Stimulated activated CD8-positive, alpha-beta memory T cell treated with anti-CD3 and anti-CD28 coated beads, Interleukin-12 subunit alpha, Interleukin-12 subunit beta, amount 100 ng/mL, for 24 hours (primary cell): Measurements from ENCODE around the gene SUV39H1.
"Not testable (repeated sequence)": the region's sequence is repeated elsewhere in the genome, so short reads cannot be mapped to it uniquely, and the experiment has no call there.

Source experiments
- DNase-seq: peaks from one replicate; pipeline ENCODE4 v3.0.0-alpha.2; 2020; ENCODE audit errors: extremely low read depth

Gene SUV39H1

DNA sequence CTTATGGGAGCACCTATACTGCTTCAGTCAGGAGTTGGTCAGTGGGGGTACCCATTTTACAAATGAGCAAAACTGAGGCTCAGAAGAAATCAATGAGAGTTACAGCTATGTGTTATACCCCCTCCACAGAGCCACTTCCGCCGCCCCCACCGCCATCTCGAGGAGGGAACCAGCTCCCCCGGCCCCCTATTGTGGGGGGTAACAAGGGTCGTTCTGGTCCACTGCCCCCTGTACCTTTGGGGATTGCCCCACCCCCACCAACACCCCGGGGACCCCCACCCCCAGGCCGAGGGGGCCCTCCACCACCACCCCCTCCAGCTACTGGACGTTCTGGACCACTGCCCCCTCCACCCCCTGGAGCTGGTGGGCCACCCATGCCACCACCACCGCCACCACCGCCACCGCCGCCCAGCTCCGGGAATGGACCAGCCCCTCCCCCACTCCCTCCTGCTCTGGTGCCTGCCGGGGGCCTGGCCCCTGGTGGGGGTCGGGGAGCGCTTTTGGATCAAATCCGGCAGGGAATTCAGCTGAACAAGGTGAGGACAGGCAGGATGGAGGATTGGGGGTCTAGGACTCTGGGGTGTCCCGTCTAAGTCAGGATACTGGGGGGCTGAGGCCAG, 7.9 kb upstream of the SUV39H1 start:
- no peak for DNase-seq

DNA sequence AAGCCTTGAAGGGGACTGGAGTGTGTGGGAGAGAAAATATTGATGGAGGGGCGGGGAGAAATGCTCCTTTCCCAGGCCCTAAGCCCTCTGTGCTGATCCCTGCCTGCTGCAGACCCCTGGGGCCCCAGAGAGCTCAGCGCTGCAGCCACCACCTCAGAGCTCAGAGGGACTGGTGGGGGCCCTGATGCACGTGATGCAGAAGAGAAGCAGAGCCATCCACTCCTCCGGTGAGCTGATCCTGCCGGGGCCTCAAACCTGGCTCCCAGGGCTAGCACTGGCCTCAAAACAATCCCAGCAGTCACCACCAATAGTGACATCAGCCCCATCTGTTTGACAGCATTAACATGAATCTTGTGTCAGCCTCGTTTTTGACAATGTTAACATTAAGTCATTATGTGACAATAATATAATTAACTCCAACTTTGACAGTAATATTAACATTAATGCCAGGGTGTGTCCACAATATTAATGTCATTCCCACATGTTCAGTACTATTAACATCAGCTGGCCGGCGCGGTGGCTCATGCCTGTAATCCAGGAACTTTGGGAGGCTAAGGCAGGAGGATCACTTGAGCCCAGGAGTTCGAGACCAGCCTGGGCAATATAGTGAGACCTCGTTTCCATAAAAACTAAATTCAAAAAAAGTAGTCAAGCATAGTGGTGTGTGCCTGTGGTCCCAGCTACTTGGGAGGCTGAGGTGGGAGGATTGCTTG, 7.2 kb upstream of the SUV39H1 start:
- no peak for DNase-seq

DNA sequence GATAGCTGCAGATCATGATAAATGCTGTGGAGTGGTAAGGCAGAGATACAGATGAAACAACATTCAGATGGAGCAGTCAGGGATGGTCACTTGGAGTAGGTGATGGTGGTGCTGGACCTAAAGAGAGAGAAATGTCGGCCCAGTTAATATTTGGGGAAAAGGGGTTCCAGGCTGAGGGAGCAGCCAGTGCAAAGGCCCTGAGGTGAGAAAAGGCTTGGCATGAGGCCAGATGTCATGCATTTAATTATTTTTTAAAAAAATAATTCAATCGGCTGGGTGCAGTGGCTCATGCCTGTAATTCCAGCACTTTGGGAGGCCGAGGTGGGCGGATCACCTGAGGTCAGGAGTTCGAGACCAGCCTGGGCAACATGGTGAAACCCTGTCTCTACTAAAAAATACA, 4.8 kb upstream of the SUV39H1 start:
- DNase-seq = not testable (repeated sequence)

DNA sequence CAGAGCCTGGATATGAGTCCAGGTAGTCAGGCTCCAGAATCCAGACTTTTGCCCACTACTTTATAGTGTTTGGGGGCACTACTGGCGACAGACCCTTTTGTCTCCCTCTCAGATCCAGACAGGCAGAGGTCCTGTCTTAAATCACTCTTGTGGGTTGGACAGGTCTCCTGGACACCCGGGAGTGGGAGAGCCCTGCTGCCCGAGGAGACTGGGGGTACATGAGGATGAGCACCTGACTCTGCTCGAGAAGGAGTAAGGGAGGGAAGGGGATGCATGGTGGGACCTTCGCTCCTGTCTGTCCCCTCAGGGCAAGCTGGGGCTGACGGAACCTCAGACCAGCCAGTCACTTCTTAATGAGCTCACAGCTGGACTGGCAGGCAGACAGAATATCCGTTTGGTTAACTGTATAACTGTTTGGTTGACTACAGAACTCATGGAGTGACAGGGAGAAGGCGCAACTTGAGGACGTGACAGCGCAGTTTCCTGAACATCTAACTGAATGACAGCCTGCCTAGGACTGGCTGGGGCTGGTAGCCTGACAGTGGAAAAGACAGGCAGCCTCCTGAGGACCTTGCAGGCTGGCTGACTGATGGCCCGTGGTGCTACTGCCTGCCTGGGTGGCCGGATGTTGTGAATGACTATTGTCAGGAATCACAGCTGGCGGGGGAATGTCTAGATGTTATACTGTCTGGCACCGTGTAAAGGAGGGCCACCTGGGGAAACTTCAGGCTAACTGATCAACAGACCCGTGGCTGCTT, 1.6 kb upstream of the SUV39H1 start:
- no peak for DNase-seq

DNA sequence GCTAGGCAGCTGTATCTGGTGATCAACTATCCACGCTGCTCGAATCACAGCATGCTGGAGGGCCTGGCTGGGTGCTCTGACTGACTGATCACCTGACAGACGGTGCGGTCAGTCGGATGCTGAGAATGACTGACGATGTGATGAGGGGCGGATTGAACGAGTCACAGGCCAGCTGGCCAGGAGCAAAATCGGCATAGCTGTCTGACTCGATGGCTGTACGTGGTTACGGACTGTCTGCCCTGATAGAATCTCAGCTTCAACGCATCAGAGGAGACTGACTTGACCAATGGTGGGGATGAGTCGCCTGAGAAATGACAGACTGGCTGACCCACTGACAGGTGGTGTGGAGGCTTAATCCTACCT, 1.0 kb upstream of the SUV39H1 start:
- DNase-seq = no peak

DNA sequence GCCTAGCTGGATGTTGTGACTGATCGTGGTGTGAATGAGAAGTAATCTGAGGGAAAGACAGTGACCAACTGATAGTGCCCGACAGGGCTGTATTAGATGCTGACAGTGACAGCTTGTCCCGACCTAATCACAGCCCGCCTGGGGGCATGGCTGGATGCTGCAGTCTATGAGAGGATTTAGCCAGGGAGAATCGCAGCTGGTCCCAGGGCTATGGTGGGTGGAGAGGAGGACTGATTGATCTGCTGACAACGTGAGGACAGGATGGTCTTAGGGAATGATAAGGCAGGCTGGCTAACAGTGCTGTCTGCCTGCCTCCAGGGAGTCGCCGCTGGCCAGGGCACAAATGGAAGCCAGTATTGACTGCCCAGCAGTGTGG, 621 bp upstream of the SUV39H1 start:
- DNase-seq = no peak

DNA sequence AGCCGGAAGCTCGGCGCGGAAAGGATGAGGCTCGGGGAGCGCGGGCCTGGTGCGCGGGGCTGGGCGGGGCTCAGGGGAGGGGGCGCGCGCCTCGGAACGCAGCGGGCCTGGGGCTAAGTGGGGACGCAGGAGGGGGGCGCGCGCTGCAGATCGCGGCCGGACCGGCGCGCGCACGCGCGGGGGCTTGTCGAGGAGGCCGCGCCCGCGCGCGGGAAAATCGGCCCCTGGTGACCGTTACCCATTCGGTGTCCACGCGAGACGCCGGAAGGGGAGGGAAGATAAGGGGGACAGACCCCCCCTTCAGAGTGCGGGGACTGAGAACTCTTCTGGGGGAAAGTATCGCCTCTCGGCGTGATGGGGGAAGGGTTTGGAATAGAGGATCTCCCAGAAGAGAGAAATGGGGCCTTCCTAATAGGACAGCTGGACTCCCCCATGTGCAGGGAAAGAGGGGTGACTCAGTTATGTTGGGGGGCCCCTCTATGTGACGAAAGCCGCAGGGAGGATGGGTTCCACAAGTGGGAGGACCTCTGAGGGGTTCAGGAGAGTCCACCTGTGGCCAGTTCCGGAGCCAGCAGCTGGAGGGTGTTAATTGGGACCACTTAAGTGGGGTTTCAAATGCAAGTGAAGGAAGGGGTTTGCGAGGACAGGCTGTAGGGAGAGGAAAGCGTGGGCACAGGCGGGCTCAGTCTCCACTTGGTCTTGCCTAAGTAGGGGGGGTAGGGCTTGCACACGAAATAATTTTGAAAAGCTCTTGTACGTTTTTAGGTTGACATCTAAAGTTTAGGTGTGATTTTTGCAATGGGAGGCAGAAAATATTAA, 584 bp downstream of the SUV39H1 start:
- DNase-seq = no peak

DNA sequence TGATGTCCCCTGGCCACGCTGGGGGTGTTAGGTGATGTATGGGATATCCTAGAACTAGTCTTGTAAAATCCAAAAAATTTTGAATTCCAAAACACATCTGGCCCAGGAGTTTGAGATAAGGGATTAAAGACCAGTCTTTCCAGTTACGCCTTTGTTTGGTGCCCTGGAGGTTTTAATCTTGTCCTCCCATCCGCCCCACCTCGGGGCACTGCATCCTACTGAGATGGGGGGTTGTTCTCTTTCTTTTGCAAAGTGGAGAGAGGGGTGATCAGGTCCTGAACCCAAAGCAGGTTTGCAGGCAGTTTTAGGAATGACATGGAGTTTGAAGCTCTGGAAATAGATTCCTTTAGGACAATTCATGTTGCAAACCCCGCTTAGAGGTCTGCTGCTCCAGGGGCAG, 1.8 kb downstream of the SUV39H1 start:
- no peak for DNase-seq

DNA sequence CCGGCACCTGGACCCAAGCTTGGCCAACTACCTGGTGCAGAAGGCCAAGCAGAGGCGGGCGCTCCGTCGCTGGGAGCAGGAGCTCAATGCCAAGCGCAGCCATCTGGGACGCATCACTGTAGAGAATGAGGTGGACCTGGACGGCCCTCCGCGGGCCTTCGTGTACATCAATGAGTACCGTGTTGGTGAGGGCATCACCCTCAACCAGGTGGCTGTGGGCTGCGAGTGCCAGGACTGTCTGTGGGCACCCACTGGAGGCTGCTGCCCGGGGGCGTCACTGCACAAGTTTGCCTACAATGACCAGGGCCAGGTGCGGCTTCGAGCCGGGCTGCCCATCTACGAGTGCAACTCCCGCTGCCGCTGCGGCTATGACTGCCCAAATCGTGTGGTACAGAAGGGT, 3.7 kb downstream of the SUV39H1 start:
- DNase-seq = no peak

DNA sequence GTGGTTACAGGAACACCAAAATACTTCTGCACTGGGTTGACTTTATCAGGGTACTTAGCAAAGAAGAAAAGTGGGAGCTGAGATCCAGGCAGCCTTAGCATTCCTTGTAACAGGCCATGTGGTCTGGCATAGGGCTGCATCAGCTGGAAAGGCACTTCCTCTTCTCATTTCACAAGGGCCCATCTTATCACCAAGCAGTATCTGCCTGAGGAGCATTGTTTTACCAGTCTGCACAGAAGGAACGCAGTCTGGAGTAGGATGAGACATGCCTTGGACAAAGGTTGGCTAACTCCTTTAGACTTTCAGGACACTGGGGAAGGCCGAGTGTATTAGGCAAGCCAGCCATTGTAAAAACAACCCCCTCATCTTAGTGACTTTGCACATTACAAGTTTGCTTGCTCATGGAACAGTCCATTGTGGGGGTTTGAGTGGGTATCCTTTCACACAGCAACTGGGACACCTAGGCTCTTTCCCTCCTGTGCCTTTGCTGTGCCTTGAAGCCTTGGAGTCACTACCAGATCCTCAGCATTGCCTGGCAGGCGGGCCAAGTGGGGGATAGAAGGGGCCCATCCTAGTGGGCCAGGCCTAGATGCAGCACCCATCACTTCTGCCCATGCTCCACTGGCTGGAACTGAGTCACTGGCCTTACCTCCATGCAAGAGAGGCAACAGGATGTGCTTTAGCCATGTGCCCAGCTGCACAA, 4.6 kb downstream of the SUV39H1 start:
- no peak for DNase-seq

DNA sequence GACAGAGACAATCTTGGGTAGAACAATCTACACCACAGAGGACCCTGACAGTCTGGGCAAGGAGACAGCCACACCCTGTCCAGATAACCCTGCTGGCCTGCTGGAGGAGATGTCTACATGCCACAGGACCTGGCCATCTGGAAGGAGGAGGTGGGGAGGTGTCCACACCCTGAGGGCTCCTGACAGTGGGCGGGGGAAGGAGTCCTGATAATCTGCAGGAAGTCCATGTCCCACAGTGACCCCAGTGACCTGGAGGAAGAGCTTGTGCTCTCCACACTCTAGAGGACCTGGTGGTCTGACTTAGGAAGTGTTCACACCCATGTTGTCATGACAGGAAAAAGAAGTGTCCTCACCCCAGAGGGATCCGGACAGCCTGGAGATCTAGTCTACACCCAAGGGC, 5.5 kb downstream of the SUV39H1 start:
- DNase-seq = no peak

DNA sequence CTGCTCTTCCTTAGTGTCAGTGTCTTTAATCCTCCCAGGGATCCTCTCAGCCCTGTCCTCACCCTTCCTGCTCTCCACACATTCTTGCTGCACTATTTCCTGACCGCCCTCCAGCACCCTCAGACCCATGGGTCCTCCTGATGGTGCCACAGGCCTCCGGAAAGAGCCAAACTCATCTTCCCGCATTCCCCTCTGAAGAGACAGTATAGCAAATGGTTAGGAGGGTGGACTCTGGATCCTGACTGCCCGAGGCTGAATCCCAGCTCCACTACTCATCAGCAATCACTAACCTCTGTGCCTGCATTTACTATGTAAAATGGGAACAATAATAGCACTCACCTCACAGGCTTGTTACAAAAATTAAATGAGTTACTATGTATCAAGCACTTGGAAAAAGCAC, 6.2 kb downstream of the SUV39H1 start:
- no peak for DNase-seq

DNA sequence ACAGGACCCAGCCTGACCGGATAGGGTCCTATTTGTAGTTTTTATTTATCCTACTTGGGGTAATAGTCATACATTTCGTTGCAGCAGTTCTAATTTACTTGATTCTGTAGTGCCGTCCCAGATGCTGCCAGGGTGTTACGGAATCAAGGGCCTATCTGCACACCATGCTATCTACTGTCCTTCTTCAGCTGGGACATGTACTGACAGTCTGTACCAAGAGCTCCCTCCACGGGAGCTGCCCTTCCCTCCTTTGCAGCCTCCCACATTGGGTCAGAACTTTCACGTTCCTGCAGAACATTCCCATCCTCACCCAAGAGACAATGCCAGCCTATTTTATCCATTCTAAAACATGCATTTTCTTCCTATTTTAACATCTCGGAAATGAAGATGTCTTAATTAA, 6.7 kb downstream of the SUV39H1 start:
- DNase-seq = no peak

DNA sequence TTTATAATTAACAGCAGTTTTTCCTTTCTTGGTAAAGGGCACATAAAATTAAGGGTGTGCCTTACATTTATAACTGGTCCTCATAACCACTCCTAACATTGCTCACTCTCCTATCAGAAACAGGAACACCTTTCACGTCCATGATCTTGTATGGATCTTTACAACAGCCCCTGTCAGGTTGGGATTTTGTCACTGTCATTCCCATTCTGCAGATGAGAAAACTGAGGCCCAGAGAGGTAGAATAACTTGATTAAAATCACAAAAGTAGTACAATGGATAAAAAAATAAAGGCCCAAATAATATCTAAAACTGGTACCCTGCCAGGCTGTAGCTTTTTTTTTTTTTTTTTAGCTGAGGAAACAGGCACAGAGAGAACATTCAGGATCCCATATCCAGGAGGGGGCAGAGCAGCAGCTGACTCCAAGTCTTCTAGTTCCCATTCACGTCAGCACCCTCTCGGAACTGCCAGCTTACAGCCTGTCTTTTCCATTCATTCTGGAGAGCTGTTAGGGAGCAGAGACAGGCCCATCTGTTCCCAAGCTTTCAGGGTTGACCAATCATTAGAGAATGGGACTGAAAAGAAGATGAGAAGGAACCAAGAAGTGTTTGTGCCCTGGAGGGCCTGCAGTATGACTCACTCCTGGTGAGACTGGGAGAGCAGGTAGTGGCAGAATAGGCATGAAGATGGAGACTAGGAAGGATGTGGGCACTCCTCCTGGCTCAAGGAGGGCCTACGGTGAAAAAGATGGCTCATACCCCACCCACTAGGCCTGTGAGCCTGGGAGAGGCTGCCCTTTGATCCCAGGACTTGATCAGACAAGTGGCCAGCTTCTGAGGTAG, 7.3 kb downstream of the SUV39H1 start:
- DNase-seq = no peak

DNA sequence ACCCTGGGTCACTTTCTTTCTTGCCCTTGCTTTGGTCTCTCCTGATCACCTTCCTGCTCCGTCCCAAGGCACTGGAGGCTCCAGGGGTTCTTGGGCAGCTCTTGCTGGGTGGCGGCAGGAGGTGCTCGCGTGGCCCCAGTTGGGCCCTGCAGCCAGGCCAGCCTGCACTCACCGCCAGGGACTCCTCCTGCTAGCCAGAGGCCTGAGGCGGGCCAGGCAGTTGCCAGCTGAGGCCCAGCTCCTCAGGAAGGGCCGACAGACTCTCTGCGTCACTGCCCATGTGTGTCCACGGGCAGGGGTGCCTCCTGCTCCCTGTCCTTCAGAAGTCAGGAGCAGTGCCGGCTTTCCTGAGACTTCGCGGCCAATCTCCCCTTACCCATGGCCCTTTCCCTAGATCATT, 9.3 kb downstream of the SUV39H1 start:
- DNase-seq = no peak

DNA sequence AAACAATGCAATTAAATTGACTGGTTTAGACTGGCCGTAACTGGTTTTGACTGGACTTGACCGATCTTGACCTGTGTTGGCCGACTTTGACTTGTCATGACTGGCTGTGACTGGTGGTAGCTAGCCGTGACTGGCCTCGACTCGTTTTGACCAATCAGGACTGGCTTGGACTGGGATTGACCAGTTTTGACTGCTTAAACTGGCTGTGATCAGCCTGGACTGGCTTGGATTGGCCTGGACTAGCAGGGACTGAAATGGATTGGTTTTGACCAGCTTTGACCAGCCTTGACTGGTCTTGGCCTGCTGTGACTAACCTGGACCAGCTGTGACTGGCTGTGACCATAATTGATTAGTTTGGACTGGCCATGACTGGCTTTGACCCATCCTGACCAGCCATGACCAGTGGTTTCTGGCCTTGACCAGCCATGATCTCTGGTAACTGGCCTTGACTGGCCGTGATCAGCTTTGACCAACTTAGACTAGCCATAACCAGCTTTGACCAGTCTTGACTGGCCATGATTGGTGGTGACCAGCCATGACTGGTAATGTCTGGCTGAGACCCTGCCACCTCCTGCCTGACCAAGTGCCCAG, 13.1 kb downstream of the SUV39H1 start:
- DNase-seq = no peak

DNA sequence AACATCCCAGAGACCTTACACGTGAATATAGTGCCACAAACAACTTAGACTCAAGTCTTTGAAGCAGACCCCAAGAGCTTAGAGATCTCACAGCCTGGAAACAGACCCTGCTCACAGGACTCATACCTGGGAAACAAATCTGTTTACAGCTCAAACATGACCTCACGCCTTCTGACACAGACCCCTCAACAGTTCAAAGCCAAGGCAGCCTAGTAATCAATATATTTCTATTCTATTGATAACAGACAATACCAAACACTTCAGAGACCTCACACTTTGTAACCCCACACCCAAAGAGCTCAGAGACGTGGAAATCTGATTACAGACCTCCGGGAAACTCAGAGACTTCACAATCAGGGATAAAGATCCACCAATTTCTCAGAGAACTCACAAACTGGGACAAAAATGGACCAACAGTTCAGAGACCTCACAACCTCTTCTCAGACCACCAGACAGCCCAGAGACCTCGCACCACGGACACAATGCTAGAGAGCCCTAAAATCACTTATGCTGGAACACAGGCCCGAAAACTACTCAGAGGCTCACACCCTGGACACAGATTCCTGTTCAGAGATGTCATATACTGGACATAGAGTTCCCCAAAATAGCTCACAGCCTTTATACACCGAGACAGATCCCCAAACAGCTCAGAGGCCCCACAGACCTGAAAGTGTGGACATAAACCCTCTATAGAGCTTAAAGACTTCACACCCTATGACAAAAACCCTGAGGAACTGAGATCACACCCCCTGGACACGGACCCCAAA, 14.8 kb downstream of the SUV39H1 start:
- no peak for DNase-seq

DNA sequence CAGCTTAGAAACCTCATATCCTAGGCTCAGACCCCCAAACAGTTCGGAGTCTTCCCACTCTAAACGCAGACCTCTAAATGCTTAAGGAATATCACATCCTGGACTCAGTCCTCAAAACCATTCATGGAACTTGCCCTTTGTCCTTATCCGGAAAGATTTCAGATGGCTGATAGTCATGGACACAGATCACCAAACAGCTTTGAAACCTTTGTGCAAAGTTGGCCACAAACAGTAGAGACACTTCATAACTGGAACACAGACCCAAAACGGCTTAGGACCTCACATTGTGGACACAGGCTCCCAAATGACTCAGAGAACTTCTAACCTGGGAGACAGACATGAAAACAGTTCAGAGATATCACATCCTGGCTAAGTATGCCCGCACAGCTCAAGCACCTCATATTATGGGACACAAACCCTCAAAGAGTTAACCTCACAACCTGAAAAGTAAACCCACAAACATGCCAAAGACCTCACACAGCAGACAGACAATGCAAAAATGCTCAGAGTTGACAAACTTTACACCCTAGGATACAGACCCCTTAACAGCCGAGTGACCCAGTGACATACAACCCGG, 15.5 kb downstream of the SUV39H1 start:
- DNase-seq = no peak

DNA sequence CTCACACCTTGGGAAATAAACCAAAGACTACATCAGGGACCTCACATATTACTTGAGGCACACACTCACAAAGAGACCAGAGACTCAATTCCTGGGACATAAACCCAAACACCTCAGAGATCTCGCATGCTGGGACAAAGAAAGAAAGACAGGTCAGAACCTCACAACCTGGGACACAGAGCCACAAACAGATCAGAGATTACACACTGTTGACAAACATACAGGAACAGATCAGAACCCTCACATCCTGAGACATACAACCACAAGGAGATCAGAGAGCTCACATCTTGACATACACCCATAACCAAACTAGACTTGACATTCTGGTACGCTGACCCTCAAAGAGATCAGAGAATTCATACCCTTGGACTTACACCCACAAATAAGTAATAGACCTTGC, 17.3 kb downstream of the SUV39H1 start:
- DNase-seq = no peak
